Lung (tissue), 12 donors: ENCODE measurements around the gene DR1. TPM values are rescaled to one million over a fixed set of nuclear protein-coding genes. Genes with fewer than 3 reads are reported as not detected.

Experiments used
- ATAC-seq: fragments of 200-7000 bp; cut with Tn5 transposase; one replicate; pipeline ENCODE4 v1.9.1; 2020; ENCODE audit warnings: moderate number of reproducible peaks; ENCODE audit not compliant: insufficient read depth, low FRiP score
- DNase-seq, 3 donors: peaks; one replicate each; pipeline ENCODE4 v3.0.0-alpha.2; 2013 to 2017
- H3K27ac ChIP-seq, 2 donors: one replicate each; pipeline ENCODE4 v1.5.1; 2013; ENCODE audit warnings: mild to moderate bottlenecking in 2 of 2, moderate library complexity in 2 of 2, control low read depth in 1 of 2, inconsistent platforms in 1 of 2, low read depth in 1 of 2, low read length in 1 of 2
- H3K27me3 ChIP-seq, 3 donors: one replicate each; pipeline ENCODE4 v1.5.1; 2013; ENCODE audit warnings: low read length in 2 of 3; ENCODE audit not compliant: control insufficient read depth in 3 of 3, insufficient read depth in 3 of 3
- H3K36me3 ChIP-seq, 4 donors: one replicate each; pipeline ENCODE4 v1.5.1; 2013; ENCODE audit warnings: low read length in 4 of 4, mild to moderate bottlenecking in 1 of 4, moderate library complexity in 1 of 4; ENCODE audit not compliant: control insufficient read depth in 4 of 4, insufficient read depth in 4 of 4
- H3K4me1 ChIP-seq, 5 donors: one replicate each; pipeline ENCODE4 v1.5.1; 2013; ENCODE audit warnings: low read length in 5 of 5, mild to moderate bottlenecking in 2 of 5, moderate library complexity in 1 of 5; ENCODE audit not compliant: control insufficient read depth in 5 of 5, insufficient read depth in 5 of 5
- H3K4me3 ChIP-seq: one replicate; pipeline ENCODE4 v1.5.1; 2013; ENCODE audit warnings: mild to moderate bottlenecking, control low read depth, moderate library complexity
- H3K9ac ChIP-seq, 2 donors: one replicate each; pipeline ENCODE4 v1.5.1; 2013; ENCODE audit warnings: low read length in 2 of 2, control low read depth in 1 of 2; ENCODE audit not compliant: insufficient read depth in 1 of 2
- H3K9me3 ChIP-seq, 4 donors: one replicate each; pipeline ENCODE4 v1.5.1; 2013; ENCODE audit warnings: low read length in 3 of 4, mild to moderate bottlenecking in 1 of 4, moderate library complexity in 1 of 4; ENCODE audit not compliant: control insufficient read depth in 4 of 4, insufficient read depth in 3 of 4
- WGBS, 2 donors: extraction: QIAGEN DNeasy Blood & Tissue Kit; methylation state at CpG; one replicate each; pipeline ENCODE4 v1.1.7; 2013; 5-methylcytosine and 5-hydroxymethylcytosine counted together
- polyA plus RNA-seq, 2 donors: library from polyadenylated mRNA; stranded (reverse); fragments of 200-250 nt; gene quantifications; one replicate each; pipeline ENCODE4 v1.2.1, GENCODE V29; 2013
- total RNA-seq, 2 donors: library from RNA; depleted of rRNA in 1 of 2; stranded (reverse); fragments of >200 nt in 1 of 2; gene quantifications; one replicate each; pipeline ENCODE4 v1.2.1, GENCODE V29; 2014 to 2021
- TF ChIP-seq, protein P1 (sequence below): IDR thresholded peaks from 2 replicates; pipeline ENCODE4 v1.5.1; 2012; ENCODE audit warnings: mild to moderate bottlenecking; ENCODE audit errors: control extremely low read depth, extremely low read depth
- donor health status: control.
- donor health status: control.
- donor health status: Bipolar disorder and iron deficiency.
- donor health status: healthy.
- donor health status: DM: yes; HTN: yes; CAD: no.

DR1 gene
- total and polyA plus RNA-seq, 4 donors: 10.5 to 59.5 (median 34.4) TPM

GRCh38 chr1:93330196-93330595, 15.5 kb upstream of the DR1 start:
- ATAC-seq (no peak), DNase-seq (no peak)
- H3K9me3 ChIP-seq: no peaks in the 10 kb centered on the region
- peaks cover 0 to 13% (median 0%) of the 10 kb centered on the region in 5 donors for H3K4me1 ChIP-seq
- H3K27ac ChIP-seq: no peak overlapping the region
- no peaks in the 10 kb centered on the region for H3K27me3 ChIP-seq
- TF ChIP-seq, protein P1, sequence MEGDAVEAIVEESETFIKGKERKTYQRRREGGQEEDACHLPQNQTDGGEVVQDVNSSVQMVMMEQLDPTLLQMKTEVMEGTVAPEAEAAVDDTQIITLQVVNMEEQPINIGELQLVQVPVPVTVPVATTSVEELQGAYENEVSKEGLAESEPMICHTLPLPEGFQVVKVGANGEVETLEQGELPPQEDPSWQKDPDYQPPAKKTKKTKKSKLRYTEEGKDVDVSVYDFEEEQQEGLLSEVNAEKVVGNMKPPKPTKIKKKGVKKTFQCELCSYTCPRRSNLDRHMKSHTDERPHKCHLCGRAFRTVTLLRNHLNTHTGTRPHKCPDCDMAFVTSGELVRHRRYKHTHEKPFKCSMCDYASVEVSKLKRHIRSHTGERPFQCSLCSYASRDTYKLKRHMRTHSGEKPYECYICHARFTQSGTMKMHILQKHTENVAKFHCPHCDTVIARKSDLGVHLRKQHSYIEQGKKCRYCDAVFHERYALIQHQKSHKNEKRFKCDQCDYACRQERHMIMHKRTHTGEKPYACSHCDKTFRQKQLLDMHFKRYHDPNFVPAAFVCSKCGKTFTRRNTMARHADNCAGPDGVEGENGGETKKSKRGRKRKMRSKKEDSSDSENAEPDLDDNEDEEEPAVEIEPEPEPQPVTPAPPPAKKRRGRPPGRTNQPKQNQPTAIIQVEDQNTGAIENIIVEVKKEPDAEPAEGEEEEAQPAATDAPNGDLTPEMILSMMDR: no peak
- 72 to 92% methylated on average over 1 of the region's 1 CpG for WGBS, 2 donors
- H3K36me3 ChIP-seq: no peaks in the 10 kb centered on the region
- no peak overlapping the region for H3K4me3 ChIP-seq
- no peak overlapping the region for H3K9ac ChIP-seq

DNA sequence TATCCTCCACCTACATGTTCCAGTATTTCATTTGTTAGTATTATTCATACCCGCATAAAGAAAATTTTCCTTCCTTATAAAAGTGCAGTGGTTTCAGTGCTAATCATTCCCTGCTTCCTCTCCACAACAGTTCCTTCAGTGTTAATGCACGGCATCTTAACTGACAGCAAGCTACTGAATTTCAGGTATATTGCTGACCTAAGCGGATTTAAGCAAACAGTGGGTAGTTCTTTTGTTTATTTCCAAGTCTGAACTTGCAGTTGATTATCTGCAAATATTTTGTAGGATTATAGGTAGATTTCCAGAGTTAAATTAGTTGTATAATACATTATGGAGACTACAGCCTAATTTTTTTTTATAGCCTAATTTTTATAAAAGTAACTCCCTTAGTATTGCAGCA, 15.1 kb upstream of the DR1 start:
- no peak overlapping the region for H3K4me3 ChIP-seq
- no peaks in the 10 kb centered on the region for H3K36me3 ChIP-seq
- no peak overlapping the region for H3K9ac ChIP-seq
- no peaks in the 10 kb centered on the region for H3K9me3 ChIP-seq
- H3K4me1 ChIP-seq: peaks cover 0 to 13% (median 0%) of the 10 kb centered on the region in 5 donors
- TF ChIP-seq, protein P1: no peak
- H3K27ac ChIP-seq: no peak overlapping the region
- no peak for DNase-seq
- ATAC-seq: no peak
- no peaks in the 10 kb centered on the region for H3K27me3 ChIP-seq
- 90 to 91% methylated on average over 3 of the region's 3 CpGs for WGBS, 2 donors

DNA sequence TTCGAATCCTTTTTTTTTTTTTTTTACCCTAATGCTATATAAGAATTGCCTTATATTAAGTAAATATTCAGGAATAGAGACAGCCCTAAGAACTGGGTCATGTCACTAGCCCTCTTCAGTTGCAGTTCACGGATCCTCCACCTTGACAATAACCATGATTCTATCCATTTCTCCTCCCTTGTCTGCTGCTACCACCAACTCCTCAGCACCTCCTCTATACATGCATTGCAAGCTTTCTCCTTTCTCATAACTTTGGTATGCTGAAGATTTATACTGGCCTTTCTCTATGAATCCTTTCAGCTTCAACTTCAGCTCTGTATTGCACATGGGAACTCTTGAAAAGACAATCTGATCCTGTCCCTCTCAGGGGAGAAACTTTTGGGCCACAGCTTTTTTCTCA, 14.3 kb upstream of the DR1 start:
- WGBS, 2 donors: 95 to 98% methylated on average over 2 of the region's 2 CpGs
- H3K9me3 ChIP-seq: no peaks in the 10 kb centered on the region
- no peak for ATAC-seq

More for the DNA sequence above, 14.3 kb upstream of the DR1 start:
- H3K27me3 ChIP-seq: no peaks in the 10 kb centered on the region
- H3K9ac ChIP-seq: no peak overlapping the region
- no peak for DNase-seq
- H3K27ac ChIP-seq: no peak overlapping the region
- no peaks in the 10 kb centered on the region for H3K36me3 ChIP-seq
- TF ChIP-seq, protein P1: no peak
- H3K4me3 ChIP-seq: no peak overlapping the region
- H3K4me1 ChIP-seq: peaks cover 0 to 13% (median 0%) of the 10 kb centered on the region in 5 donors
